ENCODE data around the gene PRKCA.

PRKCA gene

DNA sequence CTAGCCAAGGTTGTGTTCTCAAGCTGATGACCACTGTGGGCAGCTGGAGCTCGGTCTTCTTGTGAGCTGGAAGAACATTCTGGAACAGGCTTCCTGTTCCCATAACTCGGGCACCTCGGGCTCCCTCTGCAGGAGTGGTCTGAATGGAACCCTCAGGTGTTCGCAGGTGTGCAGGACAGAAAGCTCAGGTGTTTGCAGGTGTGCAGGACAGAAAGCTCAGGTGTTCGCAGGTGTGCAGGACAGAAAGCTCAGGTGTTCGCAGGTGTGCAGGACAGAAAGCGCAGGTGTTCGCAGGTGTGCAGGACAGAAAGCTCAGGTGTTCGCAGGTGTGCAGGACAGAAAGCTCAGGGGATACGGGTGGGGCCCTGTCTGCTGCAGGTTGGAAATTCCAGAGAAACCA is 423.5 kb downstream of the PRKCA start:
- POLR2A ChIA-PET = no interaction called here
- H3K4me3 ChIP-seq (ENCODE audit: low read depth, low read length) = no peak overlapping the region
- DNase-seq (ENCODE audit: low read depth, low spot score) = no peak
- TF ChIP-seq CTCF (IDR thresholded peaks at IDR 0.05; ENCODE audit: insufficient read depth, low read length, missing control alignments) = no peak
- CTCF ChIA-PET = interaction anchor here (0.8 to 2.8 kb wide), 6 partner anchors 11 to 432 kb away, joined by 3 to 10 read pairs (median 4); no protein-coding TSS in a partner anchor

DNA sequence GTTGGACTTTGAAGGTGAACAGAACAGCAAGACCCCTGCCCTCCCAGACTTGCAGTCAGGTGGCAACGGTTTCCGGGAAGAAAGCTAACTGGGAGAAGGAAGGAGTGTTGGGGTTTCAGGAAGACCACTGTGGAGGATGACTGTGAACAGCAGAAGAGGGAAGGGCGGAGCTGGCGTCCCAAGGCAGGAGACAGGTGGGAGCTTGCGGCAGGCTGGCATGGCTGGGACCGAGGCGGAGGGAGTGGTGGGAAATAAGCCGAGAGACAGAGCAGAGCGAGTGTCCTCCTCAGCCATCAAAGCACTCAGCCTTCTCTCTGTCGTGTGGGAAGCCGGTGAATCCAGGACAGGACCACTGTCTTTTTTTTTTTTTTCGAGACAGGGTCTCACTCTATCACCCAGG is 424.0 kb downstream of the PRKCA start:
- ChIA-PET CTCF (interaction anchor here (0.8 to 2.8 kb wide), 5 partner anchors 12 to 432 kb away, joined by 3 to 10 read pairs (median 3); no protein-coding TSS in a partner anchor), POLR2A (no interaction called here)
- no peak for DNase-seq (ENCODE audit: low read depth, low spot score)
- H3K4me3 ChIP-seq (ENCODE audit: low read depth, low read length) = no peak overlapping the region
- TF ChIP-seq CTCF (IDR thresholded peaks at IDR 0.05; ENCODE audit: insufficient read depth, low read length, missing control alignments) = no peak

DNA sequence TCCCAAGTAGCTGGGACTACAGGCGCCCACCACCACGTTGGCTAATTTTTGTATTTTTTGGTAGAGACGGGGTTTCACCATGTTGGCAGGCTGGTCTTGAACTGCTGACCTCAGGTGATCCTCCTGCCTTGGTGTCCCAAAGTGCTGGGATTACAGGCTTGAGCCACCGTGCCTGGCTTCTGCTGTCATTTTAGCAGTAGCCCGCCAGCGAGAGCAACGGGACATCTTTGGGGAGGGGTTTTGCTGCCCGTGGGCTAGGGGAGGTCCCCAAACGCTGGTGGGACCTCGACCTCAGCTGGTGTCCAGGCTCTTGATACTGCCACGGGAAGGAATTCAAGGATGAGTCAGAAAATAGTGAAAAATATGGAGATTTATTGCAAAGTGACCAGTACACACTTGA is 424.4 kb downstream of the PRKCA start:
- ChIA-PET POLR2A (interaction anchor here (0.6 kb wide), 1 partner anchor 1193 kb away, joined by 3 read pairs; no protein-coding TSS in a partner anchor), CTCF (interaction anchor here (0.7 to 2.2 kb wide), 9 partner anchors 9 to 566 kb away, joined by 3 to 16 read pairs (median 3); no protein-coding TSS in a partner anchor)
- no peak overlapping the region for H3K4me3 ChIP-seq (ENCODE audit: low read depth, low read length)
- no peak for TF ChIP-seq CTCF (IDR thresholded peaks at IDR 0.05; ENCODE audit: insufficient read depth, low read length, missing control alignments)
- no peak for DNase-seq (ENCODE audit: low read depth, low spot score)

- peak; percentile 77 for TF ChIP-seq CTCF (IDR thresholded peaks at IDR 0.05; ENCODE audit: insufficient read depth, low read length, missing control alignments)
- DNase-seq (ENCODE audit: low read depth, low spot score) = no peak
- ChIA-PET POLR2A (interaction anchor here (0.6 kb wide), 1 partner anchor 1194 kb away, joined by 3 read pairs; no protein-coding TSS in a partner anchor), CTCF (interaction anchor here (0.7 to 2.9 kb wide), 20 partner anchors 9 to 565 kb away, joined by 3 to 18 read pairs (median 4); no protein-coding TSS in a partner anchor)
- no peak overlapping the region for H3K4me3 ChIP-seq (ENCODE audit: low read depth, low read length)
These were observed 425.5 kb downstream of the PRKCA start for GRCh38 chr17:66727634-66728570.

DNA sequence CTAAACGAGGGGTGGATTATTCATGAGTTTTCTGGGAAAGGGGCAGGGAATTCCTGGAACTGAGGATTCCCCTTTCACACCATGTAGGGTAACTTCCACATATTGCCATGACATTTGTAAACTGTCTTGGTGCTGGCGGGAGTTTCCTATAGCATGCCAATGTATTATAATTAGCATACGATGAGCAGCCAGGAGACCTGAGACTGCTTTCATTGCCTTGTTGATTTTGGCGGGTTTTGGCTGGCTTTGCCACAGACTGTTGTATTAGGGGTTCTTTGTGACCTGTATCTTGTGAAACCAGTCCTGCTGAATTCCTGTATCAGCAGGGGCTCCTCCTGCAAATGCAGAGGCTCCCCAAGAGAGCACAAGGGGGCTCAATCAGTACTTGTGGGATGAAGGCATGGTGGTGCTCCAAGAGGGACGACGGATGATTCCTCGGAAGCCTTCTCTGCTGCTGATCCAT is 428.1 kb downstream of the PRKCA start:
- POLR2A ChIA-PET = no interaction called here
- no peak overlapping the region for H3K4me3 ChIP-seq (ENCODE audit: low read depth, low read length)
- no peak for TF ChIP-seq CTCF (IDR thresholded peaks at IDR 0.05; ENCODE audit: insufficient read depth, low read length, missing control alignments)
- no peak for DNase-seq (ENCODE audit: low read depth, low spot score)
- CTCF ChIA-PET = no interaction called here

DNA sequence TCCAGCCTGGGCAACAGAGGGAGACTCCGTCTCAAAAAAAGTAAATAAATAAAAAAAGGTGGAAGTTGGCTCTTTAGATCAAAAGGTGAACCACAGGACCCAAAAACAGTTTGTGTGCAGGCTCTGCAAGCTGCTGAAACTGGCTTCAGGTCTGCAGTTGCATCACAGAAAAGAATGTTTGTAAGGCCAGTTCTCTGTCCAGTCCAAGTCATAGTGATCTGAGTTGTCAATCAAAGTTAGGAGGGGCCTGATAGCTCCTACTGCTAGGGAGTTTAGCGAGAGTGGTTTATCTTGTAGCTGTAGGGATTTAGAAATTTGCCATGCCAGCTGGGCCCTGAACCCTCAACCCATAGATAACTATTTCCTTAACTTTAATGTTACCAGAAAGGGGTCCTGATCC is 431.3 kb downstream of the PRKCA start:
- no peak overlapping the region for H3K4me3 ChIP-seq (ENCODE audit: low read depth, low read length)
- DNase-seq (ENCODE audit: low read depth, low spot score) = no peak

More for the DNA sequence above, 431.3 kb downstream of the PRKCA start:
- TF ChIP-seq CTCF (IDR thresholded peaks at IDR 0.05; ENCODE audit: insufficient read depth, low read length, missing control alignments) = no peak
- CTCF ChIA-PET = no interaction called here
- POLR2A ChIA-PET = no interaction called here
